HG03045 (cell line): ENCODE measurements around the gene RREB1.
A peak's percentile ranks its signal among the peaks of the same experiment; 100 is the strongest.

Experiments
- ATAC-seq: cut with Tn5 transposase; IDR thresholded peaks from one replicate; pipeline ENCODE4 v1.9.1; 2021; ENCODE audit warnings: mild to moderate bottlenecking, moderate library complexity; ENCODE audit not compliant: unreplicated experiment

Gene RREB1

GRCh38 chr6:7100072-7100752 lies 7.5 kb upstream of the RREB1 start:
- ATAC-seq: no peak

- no peak for ATAC-seq
These were observed 7.0 kb upstream of the RREB1 start for GRCh38 chr6:7100753-7101081.

- no peak for ATAC-seq
These were observed 6.5 kb upstream of the RREB1 start for GRCh38 chr6:7101290-7101689.

- ATAC-seq: no peak
These were observed 3.0 kb upstream of the RREB1 start for GRCh38 chr6:7104752-7105151.

GRCh38 chr6:7106215-7106751 lies 1.5 kb upstream of the RREB1 start:
- ATAC-seq: no peak

- ATAC-seq: peak; percentile 37
These were observed 796 bp upstream of the RREB1 start for GRCh38 chr6:7106752-7107577.

GRCh38 chr6:7108196-7108963 lies 619 bp downstream of the RREB1 start:
- peak; percentile 4 for ATAC-seq

GRCh38 chr6:7108964-7109836 lies 1.4 kb downstream of the RREB1 start:
- no peak for ATAC-seq

- no peak for ATAC-seq
These were observed 2.5 kb downstream of the RREB1 start for GRCh38 chr6:7110092-7110792.

GRCh38 chr6:7111095-7111690 lies 3.4 kb downstream of the RREB1 start:
- ATAC-seq: no peak

- ATAC-seq: no peak
These were observed 4.4 kb downstream of the RREB1 start for GRCh38 chr6:7112171-7112570.

- no peak for ATAC-seq
These were observed 5.1 kb downstream of the RREB1 start for GRCh38 chr6:7112741-7113313.

GRCh38 chr6:7114744-7115458 lies 7.1 kb downstream of the RREB1 start:
- ATAC-seq: no peak

- ATAC-seq: no peak
These were observed 7.9 kb downstream of the RREB1 start for GRCh38 chr6:7115543-7116231.

GRCh38 chr6:7119272-7119801 lies 11.6 kb downstream of the RREB1 start:
- ATAC-seq: no peak

- no peak for ATAC-seq
These were observed 14.0 kb downstream of the RREB1 start for GRCh38 chr6:7121700-7122241.

GRCh38 chr6:7122684-7123083 lies 14.9 kb downstream of the RREB1 start:
- ATAC-seq: no peak
